A549 (cell line): ENCODE results near the gene CWC15. TPM values are rescaled to one million over a fixed set of nuclear protein-coding genes. Genes with fewer than 3 reads are reported as not detected.

ENCODE experiments used
- ATAC-seq, 2 experiments: fragments of 200-7000 bp in 1 of 2; fragments of >200 bp in 1 of 2; cut with Nextera tagmentation in 1 of 2; cut with Tn5 transposase in 1 of 2; 3 replicates each; pipeline versions ENCODE4 v1.8.0 to v1.9.1; 2018 to 2020; ENCODE audit warnings: mild to moderate bottlenecking in 1 of 2, moderate library complexity in 1 of 2
- CTCF ChIA-PET: fragments of 300-600 bp; sonication (Branson Sonifier 250); formaldehyde crosslinking; extraction: SDS; loops from one replicate; lab custom pipeline; 2021; ENCODE audit warnings: antibody characterized with exemption, inconsistent platforms; lab: Yijun Ruan, JAX
- POLR2A ChIA-PET: fragments of 350-600 bp; formaldehyde crosslinking; extraction: SDS; loops from one replicate; lab custom pipeline; 2021; ENCODE audit warnings: antibody characterized with exemption, inconsistent platforms; lab: Yijun Ruan, JAX
- DNase-seq, 2 experiments: peaks; one replicate each; pipeline versions ENCODE4 v3.0.0 to v3.0.0-alpha.2; 2011 to 2016; ENCODE audit warnings: low read depth in 1 of 2, low spot score in 1 of 2
- FAIRE-seq: peaks from 2 replicates; lab custom pipeline; 2011; peaks lifted over from hg19 to GRCh38; lab: Jason Lieb, UNC
- H3K27ac ChIP-seq, 2 experiments: fragments of >200 bp; sonication (Bioruptor Twin); formaldehyde crosslinking; 3 replicates each; pipeline ENCODE4 v1.5.1; 2016 to 2017
- H3K4me1 ChIP-seq: fragments of >200 bp; sonication (Bioruptor Twin); formaldehyde crosslinking; 3 replicates; pipeline ENCODE4 v1.6.1; 2016
- H3K4me2 ChIP-seq: fragments of >200 bp; sonication (Bioruptor Twin); formaldehyde crosslinking; 3 replicates; pipeline ENCODE4 v1.6.1; 2016
- H3K4me3 ChIP-seq: fragments of >200 bp; sonication (Bioruptor Twin); formaldehyde crosslinking; 3 replicates; pipeline ENCODE4 v1.5.1; 2016
- H3K9me3 ChIP-seq: fragments of >200 bp; sonication (Bioruptor Twin); formaldehyde crosslinking; 3 replicates; pipeline ENCODE4 v1.6.1; 2016
- BCL3 ChIP-seq: fragments of >200 bp; sonication (Bioruptor Twin); formaldehyde crosslinking; IDR thresholded peaks from 3 replicates; pipeline ENCODE4 v1.6.1; 2016
- EHF ChIP-seq: fragments of 250-450 bp; sonication (Bioruptor Pico); IDR thresholded peaks from 2 replicates; pipeline ENCODE4 v1.5.0; 2020; ENCODE audit warnings: mild to moderate bottlenecking
- EHMT2 ChIP-seq: fragments of 200-600 bp; sonication (generic); IDR thresholded peaks from 2 replicates; pipeline ENCODE4 v1.6.1; 2016; ENCODE audit warnings: antibody characterized with exemption, low read depth, mild to moderate bottlenecking, moderate library complexity
- FOSB ChIP-seq: fragments of 250-450 bp; sonication (Bioruptor Pico); IDR thresholded peaks from 2 replicates; pipeline ENCODE4 v1.5.0; 2020; ENCODE audit warnings: mild to moderate bottlenecking, moderate library complexity
- FOSL2 ChIP-seq, 2 experiments: fragments of 450-650 bp in 1 of 2; fragments of >200 bp in 1 of 2; sonication (Bioruptor Twin) in 1 of 2; formaldehyde crosslinking; IDR thresholded peaks; 2 replicates each; pipeline versions ENCODE4 v1.5.0 to v1.6.1; 2016 to 2020; ENCODE audit warnings: mild to moderate bottlenecking in 1 of 2, moderate library complexity in 1 of 2
- HOXB13 ChIP-seq: fragments of 250-450 bp; sonication (Bioruptor Pico); IDR thresholded peaks from 2 replicates; pipeline ENCODE4 v1.5.0; 2020; ENCODE audit warnings: low read depth, mild to moderate bottlenecking, moderate library complexity
- HOXB5 ChIP-seq: fragments of 250-450 bp; sonication (Bioruptor Pico); IDR thresholded peaks from 2 replicates; pipeline ENCODE4 v1.5.0; 2020; ENCODE audit warnings: mild to moderate bottlenecking, moderate library complexity
- JUN ChIP-seq, 2 experiments: fragments of >200 bp; sonication (Bioruptor Twin); formaldehyde crosslinking; IDR thresholded peaks; 2 replicates in 1 of 2; 3 replicates in 1 of 2; pipeline ENCODE4 v1.6.1; 2016 to 2017
- JUNB ChIP-seq: fragments of >200 bp; sonication (Bioruptor Twin); formaldehyde crosslinking; IDR thresholded peaks from 2 replicates; pipeline ENCODE4 v1.6.1; 2016
- KDM1A ChIP-seq: fragments of 200-600 bp; sonication (generic); IDR thresholded peaks from 2 replicates; pipeline ENCODE4 v1.6.1; 2016; ENCODE audit warnings: low read depth, mild to moderate bottlenecking
- MAFK ChIP-seq: fragments of 450-650 bp; IDR thresholded peaks from 2 replicates; pipeline ENCODE4 v1.6.1; 2014; ENCODE audit not compliant: partially characterized antibody
- NPAS2 ChIP-seq: fragments of 250-450 bp; sonication (Bioruptor Pico); IDR thresholded peaks from 2 replicates; pipeline ENCODE4 v1.8.0; 2022; ENCODE audit warnings: mild to moderate bottlenecking, moderate library complexity, borderline replicate concordance
- NR3C1 ChIP-seq: fragments of >200 bp; sonication (Bioruptor Twin); formaldehyde crosslinking; IDR thresholded peaks from 3 replicates; pipeline ENCODE4 v1.6.1; 2017
- PBX3 ChIP-seq: IDR thresholded peaks from 2 replicates; pipeline ENCODE4 v1.6.1; 2012
- PHF8 ChIP-seq: fragments of 200-600 bp; sonication (generic); IDR thresholded peaks from 2 replicates; pipeline ENCODE4 v1.6.1; 2016; ENCODE audit warnings: low read depth, mild to moderate bottlenecking, antibody characterized with exemption, moderate library complexity, borderline replicate concordance
- POLR2A ChIP-seq: IDR thresholded peaks from 2 replicates; pipeline ENCODE4 v1.6.1; 2012; ENCODE audit warnings: mild to moderate bottlenecking, low read length
- POLR2AphosphoS2 ChIP-seq: conservative IDR thresholded peaks from 2 replicates; pipeline ENCODE4 v1.6.1; 2012; ENCODE audit warnings: low read length, improper control_type of control experiment, inconsistent platforms
- RAD21 ChIP-seq, 2 experiments: fragments of >200 bp in 1 of 2; sonication (Bioruptor Twin) in 1 of 2; formaldehyde crosslinking in 1 of 2; IDR thresholded peaks in 1 of 2; conservative IDR thresholded peaks in 1 of 2; 2 replicates in 1 of 2; 3 replicates in 1 of 2; pipeline ENCODE4 v1.6.1; 2012 to 2018; ENCODE audit warnings: inconsistent platforms in 1 of 2
- RNF2 ChIP-seq: fragments of 200-600 bp; sonication (generic); IDR thresholded peaks from 2 replicates; pipeline ENCODE4 v1.6.1; 2016; ENCODE audit warnings: low read depth, mild to moderate bottlenecking, antibody characterized with exemption, moderate library complexity, borderline replicate concordance
- SMC3 ChIP-seq: fragments of >200 bp; sonication (Bioruptor Twin); formaldehyde crosslinking; IDR thresholded peaks from 3 replicates; pipeline ENCODE4 v1.6.1; 2018; ENCODE audit warnings: inconsistent platforms
- SREBF2 ChIP-seq: fragments of 450-650 bp; IDR thresholded peaks from 2 replicates; pipeline ENCODE4 v1.6.1; 2014; ENCODE audit warnings: mild to moderate bottlenecking, moderate library complexity
- TFCP2L1 ChIP-seq: fragments of 250-450 bp; sonication (Bioruptor Pico); IDR thresholded peaks from 2 replicates; pipeline ENCODE4 v1.5.0; 2021; ENCODE audit warnings: mild to moderate bottlenecking
- TP53 ChIP-seq: fragments of 250-450 bp; sonication (Bioruptor Pico); IDR thresholded peaks from 2 replicates; pipeline ENCODE4 v1.5.0; 2021; ENCODE audit warnings: mild to moderate bottlenecking, moderate library complexity
- ZC3H11A ChIP-seq: fragments of 450-650 bp; IDR thresholded peaks from 2 replicates; pipeline ENCODE4 v1.6.1; 2014; ENCODE audit warnings: antibody characterized with exemption, mild to moderate bottlenecking
- ZFP36 ChIP-seq: fragments of 450-650 bp; IDR thresholded peaks from 2 replicates; pipeline ENCODE4 v1.6.1; 2014; ENCODE audit warnings: borderline replicate concordance; ENCODE audit not compliant: partially characterized antibody
- ZSCAN20 ChIP-seq: fragments of 250-450 bp; sonication (Bioruptor Pico); IDR thresholded peaks from 2 replicates; pipeline ENCODE4 v1.8.0; 2022; ENCODE audit warnings: mild to moderate bottlenecking, moderate library complexity
- WGBS: methylation state at CpG from one replicate; pipeline ENCODE4 v1.1.6; 2017; ENCODE audit errors: missing lambda C conversion rate; 5-methylcytosine and 5-hydroxymethylcytosine counted together
- polyA plus RNA-seq, 4 experiments: library from polyadenylated mRNA; depleted of rRNA in 3 of 4; stranded (reverse); fragments of >200 nt; fragmentation: RNase III in 1 of 4; extraction: RNeasy Plus Mini Kit Qiagen cat#74134 plus additional on column Dnase treatment in 1 of 4; gene quantifications; 2 replicates in 3 of 4; 3 replicates in 1 of 4; pipeline ENCODE4 v1.2.3, GENCODE V29; 2011 to 2017

Gene CWC15
- polyA plus RNA-seq, 2 of the 4 experiments (the other 2 are of a cell fraction): 37.6 to 42.8 TPM

- WGBS: 81% methylated on average over 1 of the region's 2 CpGs
- POLR2A ChIA-PET: no interaction called here
- no peaks in the 10 kb centered on the region for H3K9me3 ChIP-seq
- H3K4me1 ChIP-seq: no peaks in the 10 kb centered on the region
- no peak overlapping the region for H3K4me2 ChIP-seq
- TF ChIP-seq FOSB (CRISPR knock-in tag) (no peak), POLR2A (no peak), BCL3 (no peak), SREBF2 (no peak), POLR2AphosphoS2 (no peak), EHMT2 (no peak), ZSCAN20 (CRISPR knock-in tag) (no peak), JUN (IDR thresholded peaks at IDR 0.05) (no peak), NPAS2 (CRISPR knock-in tag) (no peak), PBX3 (no peak), HOXB5 (CRISPR knock-in tag) (no peak), HOXB13 (no peak), TP53 (no peak), FOSL2 (IDR thresholded peaks at IDR 0.05) (no peak), FOSL2 (CRISPR knock-in tag; IDR thresholded peaks at IDR 0.05) (no peak), TFCP2L1 (CRISPR knock-in tag) (no peak), JUNB (no peak), SMC3 (no peak)
- CTCF ChIA-PET: interaction anchor here (2.7 kb wide), 1 partner anchor 336 kb away, joined by 10 read pairs; no protein-coding TSS in a partner anchor
- H3K27ac ChIP-seq: no peak overlapping the region
- H3K4me3 ChIP-seq: no peak overlapping the region
- FAIRE-seq (no peak), DNase-seq (no peak), ATAC-seq (no peak)
Measured at GRCh38 chr11:94959179-94959578, 14.2 kb downstream of the CWC15 start.

GRCh38 chr11:94958121-94958696 is 15.1 kb downstream of the CWC15 start:
- DNase-seq (no peak), FAIRE-seq (no peak), ATAC-seq (no peak)
- Histone ChIP-seq H3K4me3 (no peak overlapping the region), H3K4me1 (no peaks in the 10 kb centered on the region), H3K4me2 (no peak overlapping the region), H3K27ac (no peak overlapping the region), H3K9me3 (no peaks in the 10 kb centered on the region)
- WGBS: 73% methylated on average over 2 of the region's 2 CpGs
- POLR2A ChIA-PET: no interaction called here
- TF ChIP-seq ZFP36: no peak
- no peak for TF ChIP-seq KDM1A
- no peak for TF ChIP-seq NR3C1
- no peak for TF ChIP-seq POLR2A
- TF ChIP-seq SMC3: no peak
- no peak for TF ChIP-seq POLR2AphosphoS2
- TF ChIP-seq HOXB5 (CRISPR knock-in tag): no peak
- TF ChIP-seq JUN (IDR thresholded peaks at IDR 0.05): no peak
- no peak for TF ChIP-seq EHF
- TF ChIP-seq MAFK: no peak
- no peak for TF ChIP-seq RNF2
- no peak for TF ChIP-seq ZC3H11A
- no peak for TF ChIP-seq RAD21 (conservative IDR thresholded peaks at IDR 0.05 in 1 of 2, IDR thresholded peaks at IDR 0.05 in 1 of 2)
- TF ChIP-seq PHF8: no peak
- CTCF ChIA-PET: interaction anchor here (1.2 kb wide), 1 partner anchor 807 kb away, joined by 5 read pairs; no protein-coding TSS in a partner anchor
